ENCODE data around the gene HPCAL1. TPM values are rescaled to one million over a fixed set of nuclear protein-coding genes. Genes with fewer than 3 reads are reported as not detected.

The HPCAL1 gene
- total and polyA plus RNA-seq, 4 donors: 122 to 147 (median 136) TPM

DNA sequence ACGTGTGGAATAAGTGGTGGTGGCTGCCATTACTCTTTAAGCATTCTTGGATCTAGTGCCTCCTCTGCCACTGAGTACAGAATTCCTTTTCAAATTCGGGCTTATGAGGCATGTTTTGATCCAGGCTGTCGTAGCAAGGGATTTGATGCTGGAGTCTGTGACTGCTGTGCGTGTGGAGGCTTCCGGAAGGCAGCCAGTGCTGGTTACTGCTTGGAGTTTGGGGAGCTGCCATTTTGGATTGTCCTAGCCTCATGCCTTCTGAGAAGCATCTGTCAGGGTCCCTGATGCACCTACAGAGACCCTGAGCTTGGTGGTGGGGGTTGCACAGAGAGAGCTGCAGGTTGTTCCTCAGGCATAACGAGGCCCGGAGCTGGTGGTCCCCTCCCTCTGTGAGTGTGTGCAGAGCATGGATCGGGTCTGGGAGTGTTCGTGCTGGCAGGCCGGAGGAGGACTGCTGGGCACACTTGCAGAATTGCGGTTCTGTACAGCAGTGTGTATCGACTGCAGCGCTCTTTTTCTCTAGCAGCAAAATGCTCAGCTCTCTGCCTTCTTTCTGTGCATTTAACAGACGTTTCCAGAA is 7.7 kb downstream of the HPCAL1 start:
- peaks cover 0 to 24% (median 19%) of the 10 kb centered on the region in 5 donors for H3K4me1 ChIP-seq (ENCODE audit: control insufficient read depth in 5 of 5, insufficient read depth in 5 of 5, low read length in 5 of 5)
- DNase-seq (no peak), ATAC-seq (ENCODE audit: insufficient read depth, low FRiP score) (no peak)
- peaks cover 0 to 12% (median 5%) of the 10 kb centered on the region in 4 donors for H3K36me3 ChIP-seq (ENCODE audit: control insufficient read depth in 4 of 4, insufficient read depth in 4 of 4, low read length in 4 of 4)
- H3K27ac ChIP-seq (ENCODE audit: low read depth in 1 of 2, low read length in 1 of 2): no peak overlapping the region
- no peaks in the 10 kb centered on the region for H3K9me3 ChIP-seq (ENCODE audit: control insufficient read depth in 4 of 4, insufficient read depth in 3 of 4, low read length in 3 of 4)
- no peak overlapping the region for H3K9ac ChIP-seq (ENCODE audit: insufficient read depth in 1 of 2, low read length in 2 of 2)
- 88 to 90% methylated on average over 14 of the region's 14 CpGs for WGBS, 2 donors
- no peak for TF ChIP-seq CTCF (IDR thresholded peaks at IDR 0.05; ENCODE audit: control extremely low read depth, extremely low read depth)
- H3K4me3 ChIP-seq: no peak overlapping the region
- H3K27me3 ChIP-seq (ENCODE audit: control insufficient read depth in 3 of 3, insufficient read depth in 3 of 3, low read length in 2 of 3): no peaks in the 10 kb centered on the region

GRCh38 chr2:10311736-10312135 is 9.0 kb downstream of the HPCAL1 start:
- Histone ChIP-seq H3K36me3 (ENCODE audit: control insufficient read depth in 4 of 4, insufficient read depth in 4 of 4, low read length in 4 of 4) (peaks cover 0 to 12% (median 5%) of the 10 kb centered on the region in 4 donors), H3K4me1 (ENCODE audit: control insufficient read depth in 5 of 5, insufficient read depth in 5 of 5, low read length in 5 of 5) (peaks cover 0 to 17% (median 10%) of the 10 kb centered on the region in 5 donors), H3K27me3 (ENCODE audit: control insufficient read depth in 3 of 3, insufficient read depth in 3 of 3, low read length in 2 of 3) (no peaks in the 10 kb centered on the region), H3K27ac (ENCODE audit: low read depth in 1 of 2, low read length in 1 of 2) (no peak overlapping the region), H3K9ac (ENCODE audit: insufficient read depth in 1 of 2, low read length in 2 of 2) (no peak overlapping the region), H3K4me3 (no peak overlapping the region), H3K9me3 (ENCODE audit: control insufficient read depth in 4 of 4, insufficient read depth in 3 of 4, low read length in 3 of 4) (no peaks in the 10 kb centered on the region)
- WGBS, 2 donors: 84 to 87% methylated on average over 4 of the region's 4 CpGs
- ATAC-seq (ENCODE audit: insufficient read depth, low FRiP score) (no peak), DNase-seq (no peak)
- TF ChIP-seq CTCF (IDR thresholded peaks at IDR 0.05; ENCODE audit: control extremely low read depth, extremely low read depth): no peak

DNA sequence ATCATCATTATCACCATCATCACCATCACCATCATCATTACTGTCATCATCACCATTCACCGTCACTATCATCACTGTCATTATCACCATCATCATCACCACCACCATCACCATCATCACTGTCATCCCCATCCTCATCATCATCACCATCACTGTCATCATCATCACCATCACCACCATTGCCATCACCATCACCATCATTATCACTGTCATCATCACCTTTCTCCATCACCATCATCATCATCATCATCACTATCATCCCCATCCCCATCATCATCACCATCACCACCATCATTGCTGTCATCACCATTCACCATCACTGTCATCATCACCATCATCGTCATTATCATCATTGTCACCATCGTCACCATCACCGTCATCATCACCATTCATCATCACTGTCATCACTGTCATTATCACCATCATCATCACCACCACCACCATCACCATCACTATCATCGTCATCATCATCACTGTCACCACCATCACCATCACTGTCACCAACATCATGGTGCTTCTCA is 9.8 kb downstream of the HPCAL1 start:
- no peak for DNase-seq
- peaks cover 0 to 11% (median 4%) of the 10 kb centered on the region in 5 donors for H3K4me1 ChIP-seq (ENCODE audit: control insufficient read depth in 5 of 5, insufficient read depth in 5 of 5, low read length in 5 of 5)
- no peak overlapping the region for H3K27ac ChIP-seq (ENCODE audit: low read depth in 1 of 2, low read length in 1 of 2)
- no peak overlapping the region for H3K4me3 ChIP-seq
- no peak overlapping the region for H3K9ac ChIP-seq (ENCODE audit: insufficient read depth in 1 of 2, low read length in 2 of 2)
- H3K27me3 ChIP-seq (ENCODE audit: control insufficient read depth in 3 of 3, insufficient read depth in 3 of 3, low read length in 2 of 3): no peaks in the 10 kb centered on the region
- no peaks in the 10 kb centered on the region for H3K9me3 ChIP-seq (ENCODE audit: control insufficient read depth in 4 of 4, insufficient read depth in 3 of 4, low read length in 3 of 4)
- peaks cover 0 to 12% (median 5%) of the 10 kb centered on the region in 4 donors for H3K36me3 ChIP-seq (ENCODE audit: control insufficient read depth in 4 of 4, insufficient read depth in 4 of 4, low read length in 4 of 4)
- ATAC-seq (ENCODE audit: insufficient read depth, low FRiP score): no peak
- 98 to 99% methylated on average over 5 of the region's 5 CpGs for WGBS, 2 donors
- no peak for TF ChIP-seq CTCF (IDR thresholded peaks at IDR 0.05; ENCODE audit: control extremely low read depth, extremely low read depth)
